ENCODE data around the gene SLC35D2. TPM values are rescaled to one million over a fixed set of nuclear protein-coding genes. Genes with fewer than 3 reads are reported as not detected.

Gene SLC35D2
- total RNA-seq, 4 donors from 2014 or later: 35.4 to 91.3 (median 72.7) TPM

- in situ Hi-C loops (cut with MboI; ENCODE audit: low pct_ligation_motif_present in 1 of 4, low pct_unique_long_range_greater_than_20kb in 1 of 4, low sequenced_read_pairs in 3 of 4): no loop called here
- TF ChIP-seq POLR2AphosphoS5 (IDR thresholded peaks at IDR 0.05): no peak
- 95 to 100% methylated on average over 2 to 3 of the region's 3 CpGs for WGBS, 2 donors (ENCODE audit: low coverage in 1 of 2)
- no peaks in the 10 kb centered on the region for H3K9me3 ChIP-seq
- no peak overlapping the region for H3K4me3 ChIP-seq
- H3K36me3 ChIP-seq: no peaks in the 10 kb centered on the region
- no peak for DNase-seq
- peak overlapping the region in 1 of 4 donors; percentile 57 for H3K27ac ChIP-seq
- no peaks in the 10 kb centered on the region for H3K27me3 ChIP-seq
- H3K4me1 ChIP-seq: no peaks in the 10 kb centered on the region
- intact Hi-C loops (cut with DNase I; ENCODE audit: low total_unique reads): no loop called here
Measured at GRCh38 chr9:96399325-96399633, 15.8 kb upstream of the SLC35D2 start.

- no peaks in the 10 kb centered on the region for H3K4me1 ChIP-seq
- no peaks in the 10 kb centered on the region for H3K27me3 ChIP-seq
- WGBS, 2 donors (ENCODE audit: low coverage in 1 of 2): 60 to 88% methylated on average over 1 to 3 of the region's 3 CpGs
- TF ChIP-seq POLR2A (IDR thresholded peaks at IDR 0.05) (no peak), CTCF (IDR thresholded peaks at IDR 0.05) (no peak), EP300 (IDR thresholded peaks at IDR 0.05; ENCODE audit: low read depth) (no peak), POLR2AphosphoS5 (IDR thresholded peaks at IDR 0.05) (no peak)
- H3K36me3 ChIP-seq: no peaks in the 10 kb centered on the region
- no peak overlapping the region for H3K4me3 ChIP-seq
- DNase-seq: no peak
- peak overlapping the region in 2 of 4 donors; percentile 5 to 57 for H3K27ac ChIP-seq
- H3K9me3 ChIP-seq: no peaks in the 10 kb centered on the region
- intact Hi-C loops (cut with DNase I; ENCODE audit: low total_unique reads): no loop called here
- in situ Hi-C loops (cut with MboI; ENCODE audit: low pct_ligation_motif_present in 1 of 4, low pct_unique_long_range_greater_than_20kb in 1 of 4, low sequenced_read_pairs in 3 of 4): no loop called here
Measured at GRCh38 chr9:96398582-96399324, 15.2 kb upstream of the SLC35D2 start.

GRCh38 chr9:96395964-96396363 lies 12.5 kb upstream of the SLC35D2 start:
- in situ Hi-C loops (cut with MboI; ENCODE audit: low pct_ligation_motif_present in 1 of 4, low pct_unique_long_range_greater_than_20kb in 1 of 4, low sequenced_read_pairs in 3 of 4): no loop called here
- Histone ChIP-seq H3K4me1 (peaks cover 0 to 16% (median 9%) of the 10 kb centered on the region in 4 donors), H3K9me3 (no peaks in the 10 kb centered on the region), H3K27me3 (no peaks in the 10 kb centered on the region), H3K4me3 (no peak overlapping the region), H3K27ac (no peak overlapping the region), H3K36me3 (no peaks in the 10 kb centered on the region)
- no peak for TF ChIP-seq POLR2A (IDR thresholded peaks at IDR 0.05)
- WGBS, 2 donors (ENCODE audit: low coverage in 1 of 2): 88 to 96% methylated on average over 2 of the region's 2 CpGs
- DNase-seq: no peak
- intact Hi-C loops (cut with DNase I; ENCODE audit: low total_unique reads): no loop called here

GRCh38 chr9:96394832-96395496 lies 11.5 kb upstream of the SLC35D2 start:
- H3K27ac ChIP-seq: no peak overlapping the region
- H3K36me3 ChIP-seq: no peaks in the 10 kb centered on the region
- TF ChIP-seq POLR2AphosphoS5 (IDR thresholded peaks at IDR 0.05) (no peak), POLR2A (IDR thresholded peaks at IDR 0.05) (no peak), EP300 (IDR thresholded peaks at IDR 0.05; ENCODE audit: low read depth) (no peak), CTCF (IDR thresholded peaks at IDR 0.05) (no peak)
- in situ Hi-C loops (cut with MboI; ENCODE audit: low pct_ligation_motif_present in 1 of 4, low pct_unique_long_range_greater_than_20kb in 1 of 4, low sequenced_read_pairs in 3 of 4): no loop called here
- peaks cover 0 to 26% (median 13%) of the 10 kb centered on the region in 4 donors for H3K4me1 ChIP-seq
- WGBS, 2 donors (ENCODE audit: low coverage in 1 of 2): 95 to 97% methylated on average over 5 to 6 of the region's 6 CpGs
- intact Hi-C loops (cut with DNase I; ENCODE audit: low total_unique reads): no loop called here
- no peaks in the 10 kb centered on the region for H3K9me3 ChIP-seq
- no peaks in the 10 kb centered on the region for H3K27me3 ChIP-seq
- H3K4me3 ChIP-seq: no peak overlapping the region
- no peak for DNase-seq

- Histone ChIP-seq H3K27ac (peak overlapping the region; percentile 78 to 91 (median 79)), H3K9me3 (no peaks in the 10 kb centered on the region), H3K36me3 (no peaks in the 10 kb centered on the region), H3K27me3 (no peaks in the 10 kb centered on the region), H3K4me3 (no peak overlapping the region), H3K4me1 (peaks cover 0 to 28% (median 13%) of the 10 kb centered on the region in 4 donors)
- intact Hi-C loops (cut with DNase I; ENCODE audit: low total_unique reads): no loop called here
- no peak for TF ChIP-seq POLR2A (IDR thresholded peaks at IDR 0.05)
- TF ChIP-seq EP300 (IDR thresholded peaks at IDR 0.05; ENCODE audit: low read depth): no peak
- TF ChIP-seq POLR2AphosphoS5 (IDR thresholded peaks at IDR 0.05): no peak
- no peak for DNase-seq
- WGBS, 2 donors (ENCODE audit: low coverage in 1 of 2): 95% methylated on average over 12 of the region's 12 CpGs; no CpG with 5 or more reads in 1 of the 2 donors
- in situ Hi-C loops (cut with MboI; ENCODE audit: low pct_ligation_motif_present in 1 of 4, low pct_unique_long_range_greater_than_20kb in 1 of 4, low sequenced_read_pairs in 3 of 4): no loop called here
Measured at GRCh38 chr9:96392263-96392662, 8.8 kb upstream of the SLC35D2 start.
